Fibroblast of peridontal ligament (primary cell): Measurements from ENCODE around the gene NUTM2F.
"Not testable (repeated sequence)": the region's sequence is repeated elsewhere in the genome, so short reads cannot be mapped to it uniquely, and the experiment has no call there.

Source experiments
- DNase-seq: peaks from one replicate; pipeline ENCODE4 v3.0.0-alpha.2; 2010; ENCODE audit errors: extremely low read depth

NUTM2F gene

GRCh38 chr9:94316236-94316635 lies 12.2 kb downstream of the NUTM2F start:
- DNase-seq = not testable (repeated sequence)

- DNase-seq = not testable (repeated sequence)
Observed at GRCh38 chr9:94315034-94315984, 13.1 kb downstream of the NUTM2F start.

GRCh38 chr9:94303321-94303720 lies 25.1 kb downstream of the NUTM2F start:
- no peak for DNase-seq

DNA sequence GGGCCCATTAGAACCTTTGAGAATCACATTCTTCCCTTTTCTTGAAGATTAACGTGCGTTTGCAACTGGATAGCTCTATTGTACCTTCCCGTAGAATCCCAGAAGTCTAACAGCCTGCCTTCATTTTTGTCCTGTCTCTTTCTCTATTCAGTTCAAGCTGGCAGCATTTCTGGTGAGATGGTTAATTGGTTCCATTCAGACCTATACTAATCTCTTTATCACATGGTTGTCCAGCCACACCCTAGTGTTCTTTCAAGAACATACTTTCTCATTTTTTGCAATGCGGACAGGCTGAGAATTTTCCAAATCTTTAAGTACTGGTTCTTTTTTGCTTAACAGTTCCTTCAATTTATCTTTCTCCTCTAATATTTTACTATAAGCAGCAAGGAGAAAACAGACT lies 26.0 kb downstream of the NUTM2F start:
- DNase-seq = no peak

DNA sequence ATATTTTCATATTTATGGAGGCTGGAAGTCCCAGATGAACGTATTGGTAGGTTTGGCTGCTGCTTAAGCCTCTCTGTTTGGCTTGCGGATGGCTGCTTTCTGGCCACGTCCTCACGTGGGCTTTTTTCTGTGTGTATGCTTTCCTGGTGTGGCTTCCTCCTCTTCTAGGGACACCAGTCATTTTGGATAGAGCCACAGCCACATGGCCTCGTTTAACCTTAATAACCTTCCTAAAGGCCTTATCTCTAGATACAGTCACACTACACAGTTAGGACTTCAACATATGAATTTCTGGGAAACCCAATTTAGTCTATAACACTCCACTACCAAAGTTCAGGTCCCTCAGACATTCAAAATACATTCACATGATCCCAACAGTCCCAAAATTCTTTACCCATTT lies 26.9 kb downstream of the NUTM2F start:
- DNase-seq = no peak

GRCh38 chr9:94300470-94301301 lies 27.8 kb downstream of the NUTM2F start:
- DNase-seq = no peak

GRCh38 chr9:94298949-94299599 lies 29.4 kb downstream of the NUTM2F start:
- DNase-seq = no peak

DNA sequence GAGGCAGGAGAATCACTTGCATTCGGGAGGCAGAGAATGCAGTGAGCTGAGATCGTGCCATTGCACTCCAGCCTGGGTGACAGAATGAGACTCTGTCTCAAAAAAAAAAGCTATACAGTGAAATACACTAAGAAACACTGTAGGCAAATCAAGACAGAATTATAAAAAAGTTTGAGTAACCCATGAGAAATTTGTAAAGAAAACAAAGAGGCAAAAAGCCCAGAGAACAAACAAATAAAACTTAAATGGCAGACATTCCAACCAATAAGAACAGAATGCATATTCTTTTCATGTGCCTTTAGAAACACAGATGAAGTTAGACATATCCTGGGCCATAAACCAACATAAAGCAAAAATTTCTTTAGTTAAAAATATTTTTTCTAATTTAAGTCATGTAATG lies 38.8 kb downstream of the NUTM2F start:
- DNase-seq = peak; percentile 59

- DNase-seq = no peak
Observed at GRCh38 chr9:94287877-94288513, 40.4 kb downstream of the NUTM2F start.

DNA sequence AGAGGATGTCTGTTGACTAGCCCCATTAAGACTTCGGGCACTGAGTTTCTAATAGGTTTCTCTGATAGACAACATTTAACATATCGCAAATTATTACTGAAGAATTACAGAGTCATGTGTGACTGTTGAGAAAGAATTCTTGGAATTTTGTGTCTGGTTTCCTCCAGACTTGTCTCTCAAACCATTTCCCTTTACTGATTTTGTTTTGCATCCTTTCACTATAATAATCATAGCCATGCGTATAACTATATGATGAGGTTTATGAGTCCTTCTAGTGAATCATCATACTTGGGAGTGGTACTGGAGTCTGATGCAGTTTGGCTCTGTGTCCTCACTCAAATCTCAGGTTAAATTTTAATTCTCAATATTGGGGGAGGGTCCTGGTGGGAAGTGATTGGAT lies 42.3 kb downstream of the NUTM2F start:
- no peak for DNase-seq

DNA sequence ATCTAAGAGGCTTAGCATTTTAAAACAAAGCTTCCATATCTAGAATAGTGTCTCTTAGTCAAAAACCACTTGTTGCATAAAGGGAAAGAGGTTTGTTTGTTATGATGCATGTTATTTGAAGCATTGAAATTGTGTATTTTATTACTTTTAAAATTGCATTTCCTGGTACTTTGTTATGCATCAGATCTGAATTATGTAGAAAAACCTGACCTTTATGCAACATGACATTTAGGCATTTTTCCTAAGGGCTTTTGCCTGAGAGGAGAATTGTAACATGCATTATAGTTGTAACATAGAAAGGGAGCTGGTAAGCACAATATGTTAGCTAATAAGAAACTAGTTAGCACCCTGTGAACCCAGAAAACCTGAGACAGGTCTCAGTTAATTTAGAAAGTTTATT lies 47.3 kb downstream of the NUTM2F start:
- DNase-seq = no peak

DNA sequence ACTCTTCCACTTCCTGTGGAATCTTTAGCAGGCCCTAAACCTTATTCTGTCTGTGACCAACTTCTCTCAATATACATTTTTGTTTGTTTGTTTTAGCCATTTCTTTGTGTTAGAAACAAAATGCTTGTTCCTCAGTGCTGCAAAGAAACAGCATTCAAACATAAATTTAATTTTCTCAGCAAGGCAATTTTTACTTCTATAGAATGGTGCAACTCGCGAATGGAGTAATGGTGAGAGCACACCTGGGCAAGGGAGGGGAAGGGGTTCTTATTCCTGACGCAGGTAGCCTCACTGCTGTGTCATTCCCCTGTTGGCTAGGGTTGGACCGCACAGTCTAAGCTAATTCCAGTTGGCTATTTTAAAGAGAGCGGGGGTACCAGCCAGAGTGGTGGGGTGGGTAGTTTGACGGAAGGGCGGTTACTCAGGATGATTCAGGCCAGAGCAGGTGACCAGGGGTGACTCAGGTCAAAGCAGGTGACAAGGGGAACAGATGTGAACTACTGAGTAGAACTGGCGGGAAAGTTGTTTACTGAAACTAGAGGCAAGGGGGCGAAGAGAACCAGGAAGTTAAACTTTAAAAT lies 47.9 kb downstream of the NUTM2F start:
- DNase-seq = no peak

- DNase-seq = no peak
Observed at GRCh38 chr9:94277885-94278536, 50.4 kb downstream of the NUTM2F start.

GRCh38 chr9:94277029-94277428 lies 51.4 kb downstream of the NUTM2F start:
- not testable (repeated sequence) for DNase-seq

DNA sequence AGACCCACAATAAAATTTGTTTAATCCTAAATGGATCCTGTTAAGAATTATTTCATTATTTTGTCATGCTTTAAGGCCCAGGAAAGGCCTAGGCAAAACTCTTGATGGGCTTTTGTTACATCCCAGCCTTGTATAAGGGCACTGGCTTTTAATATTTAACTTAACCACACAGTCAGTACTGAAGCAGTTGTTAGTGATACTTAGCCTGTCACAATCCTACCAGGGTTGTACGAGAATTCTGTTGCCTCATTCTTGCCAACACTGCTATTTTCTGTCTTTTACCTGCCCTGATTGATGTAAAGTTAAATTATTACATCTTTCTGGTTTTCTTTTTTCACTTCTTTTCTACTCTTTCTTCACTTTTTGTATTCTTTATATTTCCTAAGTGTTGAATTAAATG lies 58.4 kb downstream of the NUTM2F start:
- no peak for DNase-seq

DNA sequence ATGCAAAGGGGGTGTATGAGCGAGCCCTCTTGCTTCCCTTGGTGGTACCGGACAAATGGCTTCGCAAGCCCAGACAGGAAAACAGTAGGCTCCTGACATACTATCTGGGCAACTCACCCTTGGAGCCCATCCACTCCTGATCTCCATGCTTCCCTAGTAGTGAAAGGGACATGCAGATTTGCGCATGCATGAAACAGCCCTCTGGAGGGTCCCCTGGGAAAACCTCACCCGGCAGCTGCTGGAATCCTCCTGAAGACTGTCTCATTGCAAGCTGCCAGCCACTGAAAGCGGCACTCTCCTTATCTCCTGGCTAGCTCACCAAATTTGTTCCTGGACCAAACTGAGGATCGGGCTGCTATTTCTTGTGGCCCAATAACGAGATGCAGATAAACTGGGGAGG lies 59.2 kb downstream of the NUTM2F start:
- DNase-seq = no peak
